SK-N-SH (cell line): Measurements from ENCODE around the gene SYNGR3. TPM values are rescaled to one million over a fixed set of nuclear protein-coding genes. Genes with fewer than 3 reads are reported as not detected.

Experiments
- CTCF ChIA-PET: fragments of 300-600, 350-600 bp; formaldehyde crosslinking; extraction: SDS; loops from one replicate; lab custom pipeline; 2021; lab: Yijun Ruan, JAX
- POLR2A ChIA-PET: fragments of 350-600 bp; sonication (Branson Sonifier 250); formaldehyde crosslinking; extraction: SDS; loops from one replicate; lab custom pipeline; 2020; ENCODE audit warnings: antibody characterized with exemption, inconsistent platforms; lab: Yijun Ruan, JAX
- DNase-seq: peaks from one replicate; pipeline ENCODE4 v3.0.0; 2012
- H2AFZ ChIP-seq: fragments of 200-600 bp; sonication (generic); 2 replicates; pipeline ENCODE4 v1.8.1; 2016; ENCODE audit warnings: antibody characterized with exemption, mild to moderate bottlenecking, low read depth
- H3F3A ChIP-seq: fragments of 200-600 bp; sonication (generic); replicated peaks from 2 replicates; pipeline ENCODE3; 2016; ENCODE audit warnings: antibody characterized with exemption, mild to moderate bottlenecking; ENCODE audit not compliant: insufficient read depth
- H3K27ac ChIP-seq, 2 experiments: fragments of 200-500 bp in 1 of 2; fragments of 200-600 bp in 1 of 2; sonication (Bioruptor generic) in 1 of 2; sonication (generic), shearing (Covaris generic) in 1 of 2; 2 replicates each; pipeline versions ENCODE4 v1.5.1 to v1.6.1; 2014 to 2016; ENCODE audit warnings: low read depth in 2 of 2, inconsistent platforms in 1 of 2, low read length in 1 of 2, mild to moderate bottlenecking in 1 of 2, mixed read lengths in 1 of 2
- H3K27me3 ChIP-seq: fragments of 200-600 bp; sonication (generic), shearing (Covaris generic); 2 replicates; pipeline ENCODE4 v1.6.1; 2016; ENCODE audit warnings: mixed run types; ENCODE audit not compliant: insufficient read depth
- H3K36me3 ChIP-seq, 2 experiments: fragments of 200-500 bp in 1 of 2; fragments of 200-600 bp in 1 of 2; sonication (Bioruptor generic) in 1 of 2; sonication (generic) in 1 of 2; replicated peaks in 1 of 2; 2 replicates each; pipeline versions ENCODE3 to v1.5.1; 2014 to 2016; ENCODE audit warnings: low read length in 1 of 2, mild to moderate bottlenecking in 1 of 2; ENCODE audit not compliant: insufficient read depth in 2 of 2, control insufficient read depth in 1 of 2
- H3K4me1 ChIP-seq, 2 experiments: fragments of 200-500 bp in 1 of 2; fragments of 200-600 bp in 1 of 2; sonication (Bioruptor generic) in 1 of 2; sonication (generic), shearing (Covaris generic) in 1 of 2; 2 replicates each; pipeline versions ENCODE4 v1.5.1 to v1.6.1; 2014 to 2016; ENCODE audit warnings: low read depth in 1 of 2, low read length in 1 of 2, mixed run types in 1 of 2; ENCODE audit not compliant: insufficient read depth in 2 of 2, control insufficient read depth in 1 of 2
- H3K4me2 ChIP-seq: fragments of 200-600 bp; sonication (generic), shearing (Covaris generic); 2 replicates; pipeline ENCODE4 v1.6.1; 2017; ENCODE audit warnings: mixed run types
- H3K4me3 ChIP-seq, 2 experiments: fragments of 200-500 bp in 1 of 2; fragments of 200-600 bp in 1 of 2; sonication (Bioruptor generic) in 1 of 2; sonication (generic), shearing (Covaris generic) in 1 of 2; 2 replicates each; pipeline versions ENCODE4 v1.5.1 to v1.8.1; 2014 to 2016; ENCODE audit warnings: low read depth in 2 of 2, inconsistent platforms in 1 of 2, low read length in 1 of 2, mild to moderate bottlenecking in 1 of 2, mixed read lengths in 1 of 2, moderate library complexity in 1 of 2
- H3K79me2 ChIP-seq: fragments of 200-600 bp; sonication (generic); 2 replicates; pipeline ENCODE4 v1.8.1; 2017; ENCODE audit warnings: mild to moderate bottlenecking; ENCODE audit not compliant: insufficient read depth
- H3K9ac ChIP-seq: fragments of 200-600 bp; sonication (generic); 2 replicates; pipeline ENCODE4 v1.6.1; 2017; ENCODE audit warnings: mixed run types
- H3K9me2 ChIP-seq: fragments of 200-600 bp; sonication (generic); 2 replicates; pipeline ENCODE4 v1.6.1; 2017; ENCODE audit warnings: mixed run types
- H3K9me3 ChIP-seq: fragments of 200-600 bp; sonication (generic); 2 replicates; pipeline ENCODE4 v1.6.1; 2017; ENCODE audit warnings: mixed run types, mild to moderate bottlenecking, moderate library complexity
- H4K20me1 ChIP-seq: fragments of 200-600 bp; sonication (generic); 2 replicates; pipeline ENCODE4 v1.6.1; 2017; ENCODE audit warnings: mild to moderate bottlenecking, mixed run types; ENCODE audit not compliant: insufficient read depth
- CHD2 ChIP-seq: fragments of 150-350 bp; IDR thresholded peaks from 2 replicates; pipeline ENCODE4 v1.6.1; 2018; ENCODE audit warnings: low read length; ENCODE audit not compliant: partially characterized antibody
- CTCF ChIP-seq: fragments of 200-600 bp; sonication (generic); IDR thresholded peaks from 2 replicates; pipeline ENCODE4 v1.6.1; 2017; ENCODE audit warnings: antibody characterized with exemption, mild to moderate bottlenecking, moderate library complexity
- FOSL2 ChIP-seq: IDR thresholded peaks from 2 replicates; pipeline ENCODE4 v1.4.0; 2012; ENCODE audit warnings: low read depth, mild to moderate bottlenecking, moderate library complexity, borderline replicate concordance
- FOXJ3 ChIP-seq: sonication (generic); formaldehyde crosslinking; IDR thresholded peaks from 2 replicates; pipeline ENCODE4 v1.5.1; 2020; ENCODE audit warnings: mild to moderate bottlenecking, missing genetic modification reagents
- GABPA ChIP-seq: IDR thresholded peaks from 2 replicates; pipeline ENCODE4 v1.4.0; 2012; ENCODE audit warnings: low read depth, mild to moderate bottlenecking
- JUND ChIP-seq: IDR thresholded peaks from 2 replicates; pipeline ENCODE4 v1.4.0; 2012
- MEF2A ChIP-seq: IDR thresholded peaks from 2 replicates; pipeline ENCODE4 v1.4.0; 2012; ENCODE audit warnings: low read depth, borderline replicate concordance
- MXI1 ChIP-seq: IDR thresholded peaks from 2 replicates; pipeline ENCODE4 v1.6.1; 2012; ENCODE audit warnings: mild to moderate bottlenecking, low read depth, low read length, improper control_type of control experiment
- NFIC ChIP-seq: IDR thresholded peaks from 2 replicates; pipeline ENCODE4 v1.4.0; 2012; ENCODE audit warnings: borderline replicate concordance
- NRF1 ChIP-seq: IDR thresholded peaks from 2 replicates; pipeline ENCODE4 v1.6.1; 2012; ENCODE audit warnings: low read depth, mild to moderate bottlenecking, low read length
- PBX3 ChIP-seq: IDR thresholded peaks from 2 replicates; pipeline ENCODE4; 2012
- POLR2AphosphoS5 ChIP-seq: IDR thresholded peaks from 2 replicates; pipeline ENCODE4 v1.6.1; 2012; ENCODE audit warnings: low read depth, low read length
- RAD21 ChIP-seq: IDR thresholded peaks from 2 replicates; pipeline ENCODE4 v1.6.1; 2012; ENCODE audit warnings: mild to moderate bottlenecking, low read length
- RCOR1 ChIP-seq: fragments of 150-350 bp; IDR thresholded peaks from 2 replicates; pipeline ENCODE4 v1.6.1; 2017; ENCODE audit warnings: antibody characterized with exemption, low read length
- REST ChIP-seq: IDR thresholded peaks from 2 replicates; pipeline ENCODE4 v1.6.1; 2012; ENCODE audit warnings: mild to moderate bottlenecking, low read depth, low read length, moderate library complexity
- RFX5 ChIP-seq: IDR thresholded peaks from 2 replicates; pipeline ENCODE4 v1.6.1; 2012; ENCODE audit warnings: mild to moderate bottlenecking, improper control_type of control experiment, low read length
- TCF12 ChIP-seq: IDR thresholded peaks from 2 replicates; pipeline ENCODE4 v1.4.0; 2012
- USF2 ChIP-seq: fragments of 150-350 bp; IDR thresholded peaks from 2 replicates; pipeline ENCODE4 v1.6.1; 2017; ENCODE audit warnings: antibody characterized with exemption, low read length, low read depth, borderline replicate concordance
- YY1 ChIP-seq: IDR thresholded peaks from 2 replicates; pipeline ENCODE4 v1.4.0; 2012; ENCODE audit warnings: low read depth, mild to moderate bottlenecking
- WGBS: methylation state at CpG from one replicate; pipeline ENCODE4 v1.1.6; 2017; ENCODE audit warnings: low lambda C conversion rate; 5-methylcytosine and 5-hydroxymethylcytosine counted together
- polyA plus RNA-seq, 3 experiments: library from polyadenylated mRNA; depleted of rRNA; stranded (reverse); fragments of >200 nt; gene quantifications; 2 replicates each; pipeline ENCODE4 v1.2.3, GENCODE V29; 2012

Gene SYNGR3
- polyA plus RNA-seq, 1 of the 3 experiments (the other 2 are of a cell fraction): 10.7 TPM

- Histone ChIP-seq H3K79me2 (no peaks in the 10 kb centered on the region), H3K9ac (no peak overlapping the region), H3K4me2 (no peak overlapping the region), H3K9me2 (no peaks in the 10 kb centered on the region), H3F3A (no peaks in the 10 kb centered on the region), H3K4me3 (no peak overlapping the region), H3K36me3 (peaks cover 0 to 8% of the 10 kb centered on the region in 2 experiments), H4K20me1 (no peaks in the 10 kb centered on the region), H3K4me1 (peaks cover 0 to 10% of the 10 kb centered on the region in 2 experiments; a peak in 2 of 4 replicates), H3K27me3 (no peaks in the 10 kb centered on the region), H3K9me3 (no peaks in the 10 kb centered on the region), H3K27ac (no peak overlapping the region), H2AFZ (no peak overlapping the region)
- 94% methylated on average over 18 of the region's 21 CpGs for WGBS
- ChIA-PET CTCF (interaction anchor here (1.9 to 3.4 kb wide), 3 partner anchors 14 to 15 kb away, joined by 6 to 16 read pairs (median 8); partner anchors contain the start of gene NDUFB10), POLR2A (no interaction called here)
- no peak for TF ChIP-seq CHD2
- no peak for TF ChIP-seq GABPA
- no peak for TF ChIP-seq TCF12
- TF ChIP-seq JUND: no peak
- no peak for TF ChIP-seq MEF2A
- no peak for TF ChIP-seq NFIC
- no peak for TF ChIP-seq RAD21
- no peak for TF ChIP-seq FOXJ3 (CRISPR knock-in tag)
- TF ChIP-seq NRF1: no peak
- TF ChIP-seq YY1: no peak
- no peak for TF ChIP-seq RFX5
- DNase-seq: no peak
Observed at GRCh38 chr16:1944612-1945199, 45.1 kb upstream of the SYNGR3 start.

- Histone ChIP-seq H3K27me3 (no peaks in the 10 kb centered on the region), H2AFZ (no peak overlapping the region), H3K4me3 (no peak overlapping the region), H3K4me2 (no peak overlapping the region), H4K20me1 (no peaks in the 10 kb centered on the region), H3K36me3 (peaks cover 0 to 2% of the 10 kb centered on the region in 2 experiments), H3K4me1 (peaks cover 0 to 10% of the 10 kb centered on the region in 2 experiments; a peak in 2 of 4 replicates), H3K9ac (no peak overlapping the region), H3K9me2 (no peaks in the 10 kb centered on the region), H3K27ac (no peak overlapping the region), H3K79me2 (no peaks in the 10 kb centered on the region), H3F3A (no peaks in the 10 kb centered on the region), H3K9me3 (no peaks in the 10 kb centered on the region)
- 87% methylated on average over 12 of the region's 19 CpGs for WGBS
- ChIA-PET CTCF (interaction anchor here (0.9 to 3.4 kb wide), 4 partner anchors 13 to 195 kb away, joined by 3 to 16 read pairs (median 4); no protein-coding TSS in a partner anchor), POLR2A (no interaction called here)
- no peak for DNase-seq
- TF ChIP-seq MXI1 (no peak), CHD2 (no peak), RCOR1 (no peak), POLR2AphosphoS5 (no peak), FOSL2 (no peak), MEF2A (no peak), CTCF (no peak), PBX3 (no peak), REST (no peak), USF2 (no peak)
Observed at GRCh38 chr16:1945559-1946391, 44.0 kb upstream of the SYNGR3 start.
